PC-9 (cell line): ENCODE data around the gene COPZ1.

Experiments
- CTCF ChIP-seq: fragments of 200-600 bp; sonication (generic); conservative IDR thresholded peaks from 2 replicates; pipeline ENCODE4 v1.6.1; 2017; ENCODE audit warnings: mixed run types, antibody characterized with exemption, mild to moderate bottlenecking, moderate library complexity
- EZH2 ChIP-seq: fragments of 200-600 bp; sonication (generic); IDR thresholded peaks from 2 replicates; pipeline ENCODE4 v1.8.0; 2017; ENCODE audit warnings: antibody characterized with exemption, low read depth

- TF ChIP-seq CTCF (no peak), EZH2 (no peak)
Measured at GRCh38 chr12:54350743-54351142, 25.8 kb downstream of the COPZ1 start.
